GM21723 (cell line): ENCODE measurements around the gene ERGIC1.
"Not testable (repeated sequence)": the region's sequence is repeated elsewhere in the genome, so short reads cannot be mapped to it uniquely, and the experiment has no call there.

ENCODE experiments used
- ATAC-seq: cut with Tn5 transposase; IDR thresholded peaks from one replicate; pipeline ENCODE4 v1.9.1; 2021; ENCODE audit warnings: mild to moderate bottlenecking, moderate library complexity; ENCODE audit not compliant: unreplicated experiment

The ERGIC1 gene

DNA sequence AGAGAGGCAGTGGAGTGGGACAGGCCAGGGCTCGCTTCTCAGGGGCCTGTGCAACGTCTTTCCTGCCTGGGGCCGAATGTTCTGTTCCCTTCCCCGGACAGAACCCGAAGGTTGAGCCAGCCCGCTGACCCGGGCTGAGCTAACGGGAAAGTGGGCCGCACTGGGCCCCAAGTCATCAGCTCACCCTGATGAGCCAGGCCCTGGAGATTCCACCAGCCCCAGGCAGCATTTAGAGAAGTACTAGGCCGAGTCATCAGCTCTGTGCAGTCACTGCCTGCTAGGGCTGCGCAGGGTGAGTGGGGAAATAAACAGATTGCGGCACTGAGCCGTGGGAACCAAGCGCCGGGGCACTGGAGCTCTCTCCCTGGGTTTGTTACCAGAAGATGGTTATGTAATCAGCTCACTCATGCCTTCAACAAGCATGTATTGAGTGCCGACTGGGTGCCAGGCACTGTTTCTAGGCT, 33.9 kb upstream of the ERGIC1 start:
- no peak for ATAC-seq

DNA sequence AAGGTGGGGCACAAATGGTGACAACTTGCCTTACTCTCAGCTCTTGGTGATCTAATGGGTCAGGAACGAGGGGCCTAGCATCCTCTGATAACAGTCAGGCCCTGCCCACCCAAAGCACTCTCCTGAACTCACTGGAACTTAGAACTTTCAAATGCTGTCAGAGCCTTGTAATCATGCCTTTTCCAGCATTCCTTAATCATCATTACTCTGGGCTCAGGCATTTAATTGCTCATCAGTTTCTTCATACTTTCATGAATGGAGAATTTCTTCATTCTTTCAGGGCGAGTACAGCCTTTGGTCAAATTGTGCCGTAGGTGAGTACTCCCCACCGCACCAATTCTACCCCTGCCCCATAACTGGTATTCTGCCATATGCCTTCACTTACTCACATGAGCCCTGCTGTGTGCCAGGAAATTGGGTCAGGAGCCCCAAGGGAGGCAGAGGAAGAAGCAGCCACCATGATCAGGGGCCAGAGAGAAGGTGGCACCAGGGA, 32.8 kb upstream of the ERGIC1 start:
- ATAC-seq, result no peak

DNA sequence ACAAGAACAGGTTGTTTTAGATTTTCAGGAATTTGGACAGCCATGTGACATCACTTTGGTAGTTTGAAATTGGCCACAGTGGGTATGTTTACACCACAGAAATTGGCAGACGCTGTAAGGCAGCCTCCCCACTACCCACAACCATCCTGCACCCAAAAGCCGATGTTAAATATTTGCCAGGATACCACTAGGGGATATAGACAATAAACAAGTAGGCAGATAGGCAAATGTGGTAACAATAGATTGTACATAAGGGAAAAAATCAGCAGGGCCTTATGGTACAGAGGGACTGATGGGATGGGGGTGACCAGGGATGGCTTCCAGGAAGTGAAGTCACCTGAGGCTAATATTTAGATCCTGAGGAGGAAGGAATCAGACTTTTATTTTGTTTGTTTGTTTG, 31.9 kb upstream of the ERGIC1 start:
- ATAC-seq, result no peak

DNA sequence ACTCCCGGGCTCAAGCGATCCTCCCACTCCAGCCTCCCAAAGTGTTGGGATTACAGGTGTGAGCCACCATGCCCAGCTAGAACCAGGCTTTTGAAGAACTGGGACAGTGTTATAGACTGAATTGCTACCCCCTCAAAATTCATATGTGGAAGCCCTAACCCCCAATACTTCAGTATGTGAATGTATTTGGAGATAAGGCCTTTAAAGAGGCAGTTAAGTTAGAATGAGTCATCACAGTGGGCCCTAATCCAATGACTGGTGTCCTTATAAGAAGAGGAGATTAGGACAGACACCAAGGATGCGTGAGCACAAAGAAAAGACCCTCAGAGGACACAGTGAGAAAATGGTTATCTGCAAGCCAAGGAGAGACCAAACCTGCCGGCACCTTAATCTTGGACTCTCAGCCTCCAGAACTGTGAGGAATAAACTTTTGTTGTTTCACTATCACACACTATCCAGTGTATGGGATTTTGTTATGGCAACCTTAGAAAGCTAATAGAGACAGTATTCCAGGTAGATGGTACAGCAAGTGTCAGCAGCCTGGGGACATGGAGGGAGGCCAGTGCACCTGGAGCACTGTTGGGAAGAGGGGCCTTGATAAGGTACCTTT, 31.4 kb upstream of the ERGIC1 start:
- ATAC-seq, result no peak

DNA sequence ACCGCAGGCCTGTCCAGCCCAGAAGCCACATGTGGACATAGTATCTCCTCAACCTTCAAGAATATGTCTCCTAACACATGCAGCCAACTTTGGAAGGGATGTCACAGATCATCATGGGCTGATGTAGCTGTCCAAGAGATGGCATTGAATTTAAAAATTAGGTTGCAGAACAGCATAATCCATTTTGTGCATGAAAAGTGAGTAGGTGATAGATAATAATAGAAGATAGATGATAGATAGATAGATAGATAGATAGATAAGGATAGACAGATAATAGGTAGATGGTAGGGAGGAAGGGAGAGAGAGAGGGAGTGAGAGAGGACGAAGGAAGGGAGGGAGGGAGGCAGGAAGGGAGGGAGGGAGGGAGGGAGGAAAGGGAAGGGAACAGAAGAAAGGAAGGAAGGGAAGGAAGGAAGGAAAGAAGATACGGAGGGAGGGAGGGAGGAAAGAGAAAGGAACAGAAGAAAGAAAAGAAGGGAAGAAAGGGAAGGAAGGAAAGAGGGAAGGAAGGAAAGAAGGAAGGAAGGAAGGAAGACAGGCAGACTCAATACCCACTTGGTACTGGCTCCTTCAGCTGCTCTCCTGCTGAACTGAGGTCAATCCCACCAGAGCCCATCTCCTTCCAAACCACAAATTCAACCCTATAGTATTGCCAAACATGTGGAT, 28.9 kb upstream of the ERGIC1 start:
- ATAC-seq, result no peak

DNA sequence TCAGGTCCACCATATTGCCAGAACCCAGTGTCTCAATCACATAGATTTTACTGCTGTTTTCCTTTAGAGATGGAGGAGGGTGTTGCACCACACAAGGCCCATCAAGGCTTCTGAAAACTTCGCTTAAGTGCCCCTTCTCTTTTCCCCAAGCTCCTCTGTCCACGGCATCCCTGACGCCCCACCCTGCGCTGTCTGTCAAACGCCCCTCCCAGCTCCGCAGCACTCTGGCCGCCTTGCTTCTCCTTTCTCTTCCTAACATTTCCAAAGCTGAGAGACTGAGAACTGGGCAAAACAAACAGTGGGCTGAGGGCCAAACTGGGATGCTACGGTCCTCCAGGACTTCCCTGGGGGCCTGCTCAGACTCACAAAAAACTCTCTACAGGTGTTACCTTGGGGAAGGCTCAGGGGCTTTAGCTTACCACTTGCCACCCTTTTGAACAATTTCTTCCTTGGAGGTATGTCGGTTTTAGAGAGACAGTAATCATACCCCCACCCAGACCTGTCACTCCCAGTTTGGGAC, 28.3 kb upstream of the ERGIC1 start:
- no peak for ATAC-seq

DNA sequence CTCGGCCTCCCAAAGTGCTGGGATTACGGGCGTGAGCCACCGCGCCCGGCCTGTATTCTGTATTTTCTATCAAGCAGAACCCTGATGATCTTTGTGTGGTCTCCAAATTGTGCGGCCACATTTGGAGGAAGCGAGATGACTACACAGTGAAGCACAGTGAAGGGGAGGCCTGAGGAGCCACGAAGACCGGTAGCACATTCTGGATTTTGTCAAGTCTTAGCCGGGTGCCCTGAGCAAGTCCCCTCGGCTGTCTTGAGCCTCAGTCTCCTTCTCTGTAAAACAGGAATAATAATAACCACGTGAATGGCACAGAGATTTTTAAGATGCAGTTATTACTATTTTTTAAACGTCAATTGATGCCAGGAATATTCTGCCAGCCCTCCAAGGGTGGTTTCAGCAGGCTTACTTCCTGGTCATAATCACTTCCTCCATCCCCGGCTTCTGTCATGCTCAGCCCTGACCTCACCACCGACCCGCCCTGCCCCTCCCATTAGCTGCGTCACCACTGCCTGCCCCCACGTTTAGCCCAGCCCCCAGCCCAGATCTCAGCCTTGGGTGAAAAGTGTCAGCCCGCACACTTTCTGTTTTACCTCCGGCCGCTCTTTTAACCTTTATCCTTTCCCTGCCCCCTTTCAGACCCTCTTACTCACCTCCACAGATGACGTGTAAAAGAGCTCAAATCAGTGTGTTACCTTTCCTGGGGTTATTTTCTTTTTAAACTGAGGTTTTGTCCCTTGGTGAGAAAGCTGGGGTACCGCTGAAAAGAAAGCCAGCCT, 27.0 kb upstream of the ERGIC1 start:
- peak; percentile 94 for ATAC-seq

DNA sequence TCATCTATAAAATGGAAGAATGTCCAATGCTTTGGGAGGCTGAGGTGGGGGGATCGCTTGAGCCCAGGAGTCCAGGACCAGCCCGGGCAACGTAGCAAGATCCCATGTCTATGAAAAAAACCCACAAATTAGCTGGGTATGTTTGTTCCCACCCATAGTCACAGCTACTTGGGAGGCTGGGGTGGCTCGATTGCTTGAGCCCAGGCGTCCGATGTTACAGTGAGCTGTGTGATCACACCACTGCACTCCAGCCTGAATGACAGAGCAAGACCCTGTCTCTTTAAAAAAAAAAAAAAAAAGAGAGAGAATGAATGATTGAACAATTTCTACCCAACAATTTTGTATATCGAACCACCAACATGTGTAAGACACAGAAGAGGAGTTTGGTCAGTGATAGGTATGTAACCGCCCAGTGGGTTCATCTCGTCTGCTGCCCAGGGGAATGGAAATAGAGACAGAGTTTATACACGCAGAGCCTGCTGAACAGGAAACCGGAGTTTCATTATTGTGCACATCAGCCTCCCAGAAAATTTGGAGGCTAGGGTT, 26.2 kb upstream of the ERGIC1 start:
- ATAC-seq, result no peak

DNA sequence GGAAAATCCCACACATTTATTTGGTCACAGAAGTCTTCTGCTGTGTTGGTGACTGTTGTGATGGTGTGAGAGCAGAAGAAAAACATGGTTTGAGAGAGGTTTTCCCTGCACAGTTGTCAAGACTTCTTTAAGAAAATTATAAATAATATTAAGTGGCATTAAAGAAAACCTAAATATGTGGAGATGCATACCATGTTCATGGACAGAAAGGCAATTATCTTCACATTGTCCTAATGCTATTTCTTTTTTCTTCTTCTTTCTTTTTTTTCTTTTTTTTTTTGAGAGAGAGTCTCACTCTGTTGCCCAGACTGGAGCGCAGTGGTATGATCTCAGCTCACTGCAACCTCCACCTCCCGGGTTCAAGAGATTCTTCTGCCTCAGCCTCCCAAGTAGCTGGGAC, 24.3 kb upstream of the ERGIC1 start:
- no peak for ATAC-seq

DNA sequence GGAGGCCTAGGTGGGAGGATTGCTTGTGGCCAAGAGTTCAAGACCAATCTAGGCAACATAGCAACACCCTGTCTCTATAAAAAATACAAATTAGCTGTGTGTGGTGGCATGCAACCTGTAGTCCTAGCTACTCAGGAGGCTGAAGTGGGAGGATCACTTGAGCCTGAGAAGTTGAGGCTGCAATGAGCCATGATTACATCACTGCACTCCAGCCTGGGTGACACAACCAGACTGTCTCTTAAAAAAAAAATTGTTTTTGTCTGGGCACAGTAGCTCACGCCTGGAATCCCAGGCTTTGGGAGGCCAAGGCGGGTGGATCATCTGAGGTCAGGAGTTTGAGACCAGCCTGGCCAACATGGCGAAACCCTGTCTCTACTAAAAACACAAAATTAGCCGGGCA, 23.1 kb upstream of the ERGIC1 start:
- ATAC-seq, result not testable (repeated sequence)

DNA sequence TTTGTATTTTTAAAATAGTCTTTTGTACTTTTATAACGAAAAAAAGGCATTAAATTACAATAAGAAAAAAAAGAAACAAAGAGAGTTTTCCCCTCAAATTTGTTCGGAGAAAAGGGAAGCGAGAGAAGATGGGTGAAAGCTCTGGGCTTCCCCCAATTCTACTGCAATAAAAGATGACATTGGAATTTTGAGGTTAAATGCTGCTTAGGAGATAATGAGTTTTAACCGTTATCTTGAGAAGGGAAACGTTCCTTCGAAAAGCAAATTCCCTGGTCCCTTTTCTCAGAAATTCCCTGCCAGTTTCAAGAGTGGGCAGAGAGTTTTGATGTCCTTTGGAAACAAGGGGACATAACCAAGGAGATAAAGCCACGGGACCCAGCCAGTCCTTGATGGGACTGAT, 18.4 kb upstream of the ERGIC1 start:
- no peak for ATAC-seq

DNA sequence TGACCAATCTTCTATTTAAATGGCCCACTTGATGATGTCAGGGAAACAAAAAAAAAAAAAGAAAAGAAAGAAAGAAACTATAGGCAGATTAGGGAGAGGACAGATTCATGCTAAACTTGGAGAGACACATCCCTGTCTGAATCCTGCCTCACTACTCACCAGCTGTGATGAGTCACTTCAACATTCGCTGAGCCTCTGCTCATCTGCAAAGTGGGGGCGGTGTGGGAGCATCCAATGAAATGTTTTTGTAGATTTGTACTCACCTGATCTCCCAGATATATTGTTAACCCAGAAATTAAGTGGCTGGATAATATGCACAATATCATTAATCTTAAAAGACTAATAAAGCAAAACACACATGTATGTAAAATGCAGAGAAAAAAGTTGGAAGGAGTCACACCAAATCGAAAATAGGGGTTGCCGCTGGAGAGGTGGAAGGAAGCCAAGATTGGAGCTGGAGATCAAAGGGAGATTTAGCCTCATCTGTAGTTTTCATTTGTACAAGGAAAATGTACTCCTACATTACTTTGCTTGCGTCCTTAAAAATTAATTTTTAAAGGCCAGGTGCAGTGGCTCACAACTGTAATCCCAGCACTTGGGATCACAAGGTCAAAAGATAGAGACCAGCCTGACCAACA, 17.0 kb upstream of the ERGIC1 start:
- no peak for ATAC-seq

DNA sequence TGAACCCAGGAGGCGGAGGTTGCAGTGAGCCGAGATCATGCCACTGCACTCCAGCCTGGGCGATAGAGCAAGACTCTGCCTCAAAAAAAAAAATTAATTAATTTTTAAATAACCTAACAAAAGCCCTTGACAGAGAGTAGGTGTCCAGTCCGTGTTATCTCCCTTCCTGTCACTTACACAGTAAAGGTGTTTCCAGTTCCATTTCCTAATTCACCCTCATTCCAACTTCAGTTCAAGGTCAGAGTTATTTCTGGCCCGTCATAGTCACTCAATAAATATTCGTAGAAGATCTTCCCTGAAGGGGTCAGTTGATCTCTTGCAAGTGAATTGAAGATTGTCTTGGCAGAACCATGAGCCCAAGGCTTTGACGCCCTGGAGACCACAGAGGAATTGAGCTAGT, 16.4 kb upstream of the ERGIC1 start:
- no peak for ATAC-seq

DNA sequence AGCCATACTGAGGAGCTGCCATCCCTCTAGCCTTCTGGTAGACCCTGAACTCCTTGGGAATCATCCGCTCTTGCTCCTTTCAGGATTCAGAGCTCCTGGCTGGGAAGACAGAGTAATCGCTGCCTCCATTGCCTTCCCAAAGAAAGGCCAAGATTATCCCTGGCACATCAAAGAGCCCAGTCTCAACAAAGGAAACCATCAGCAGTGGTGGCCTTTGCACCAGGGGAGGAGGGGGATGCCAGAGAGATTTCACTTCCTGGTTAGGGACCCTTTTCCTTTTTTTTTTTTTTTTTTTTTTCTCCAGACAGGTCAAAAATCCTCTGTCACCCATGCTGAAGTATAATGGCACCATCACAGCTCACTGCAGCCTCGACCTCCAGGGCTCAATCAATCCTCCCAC, 16.0 kb upstream of the ERGIC1 start:
- ATAC-seq, result no peak

DNA sequence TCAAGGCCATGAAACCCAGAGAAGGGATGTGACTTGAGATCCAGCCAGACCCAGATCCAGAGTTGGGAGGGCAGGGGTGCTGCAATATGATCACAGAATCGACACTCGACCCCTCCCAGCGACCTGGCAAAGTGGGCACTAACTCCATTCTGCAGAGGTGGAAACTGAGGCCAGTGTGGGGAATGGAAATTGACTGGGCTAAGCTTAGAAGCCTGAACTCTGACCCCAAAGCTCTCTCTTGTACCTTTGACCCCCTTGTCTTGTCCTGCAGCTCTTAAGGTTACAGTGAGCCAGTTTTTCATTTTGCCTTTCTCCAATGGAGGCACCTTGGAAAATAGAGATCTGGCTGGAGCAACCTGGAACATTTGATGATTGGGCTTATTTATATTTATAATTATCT, 14.5 kb upstream of the ERGIC1 start:
- no peak for ATAC-seq

DNA sequence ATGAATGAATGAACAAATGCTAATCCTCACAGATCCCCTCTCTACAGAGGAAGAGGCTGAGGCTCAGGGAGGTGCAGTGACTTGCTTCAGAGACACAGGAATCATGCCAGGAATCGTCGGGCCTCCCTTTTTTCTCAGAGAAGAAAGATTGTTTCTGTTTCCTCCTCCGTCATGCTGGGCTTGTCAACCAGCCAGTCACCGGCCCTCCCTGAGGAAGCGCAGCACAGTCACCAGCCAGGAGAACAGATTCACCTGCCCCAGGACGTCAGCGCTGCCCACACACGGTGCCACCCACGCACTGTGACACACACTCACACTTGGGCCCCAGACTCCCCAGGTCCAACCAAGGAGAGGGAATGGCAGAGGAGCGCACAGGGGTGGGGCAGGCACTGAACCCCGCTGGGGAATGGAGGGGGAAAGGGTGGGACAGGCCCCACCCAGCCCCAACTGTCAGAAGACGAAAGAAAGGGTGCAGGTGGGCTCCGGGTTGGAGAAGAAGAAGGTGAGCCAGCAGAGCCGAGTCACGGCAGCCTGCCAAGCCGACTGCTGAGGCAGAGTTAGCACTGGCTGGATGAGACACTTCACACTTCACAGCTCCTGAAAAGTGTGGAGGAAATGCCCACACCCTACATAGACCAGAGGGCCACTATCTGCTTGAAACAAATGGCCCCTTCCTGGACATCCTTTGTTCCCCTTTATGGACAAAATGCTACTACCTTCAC, 13.8 kb upstream of the ERGIC1 start:
- ATAC-seq, result no peak

DNA sequence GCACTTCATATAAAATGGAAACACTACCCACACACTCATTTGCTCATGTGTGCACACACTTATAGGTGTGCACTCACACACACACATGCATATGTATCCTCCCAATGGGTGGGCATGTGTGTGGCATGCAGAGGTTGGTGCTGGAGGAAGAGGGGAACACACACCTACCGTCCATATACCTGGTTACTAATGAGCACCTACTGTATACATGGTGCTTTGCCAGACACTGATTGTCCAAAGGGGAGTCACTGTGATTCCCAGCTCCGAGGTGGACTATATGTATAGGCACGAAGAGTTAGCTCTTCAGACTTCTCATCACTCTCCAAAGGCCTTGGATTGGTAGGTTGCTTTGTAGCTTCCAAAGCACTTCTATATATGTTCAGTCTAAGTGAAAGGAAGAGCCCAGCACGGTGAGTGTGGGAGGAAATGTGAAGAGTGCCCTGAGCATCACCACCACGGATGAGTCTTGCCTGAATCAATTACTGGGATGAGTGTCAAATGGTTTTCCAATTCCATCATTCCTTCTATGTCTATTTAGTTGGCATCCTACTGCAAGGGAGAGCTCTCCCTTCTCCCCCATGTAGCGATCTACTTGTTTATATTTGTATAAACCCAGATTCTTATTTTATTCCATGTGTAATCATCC, 12.6 kb upstream of the ERGIC1 start:
- ATAC-seq, result no peak

DNA sequence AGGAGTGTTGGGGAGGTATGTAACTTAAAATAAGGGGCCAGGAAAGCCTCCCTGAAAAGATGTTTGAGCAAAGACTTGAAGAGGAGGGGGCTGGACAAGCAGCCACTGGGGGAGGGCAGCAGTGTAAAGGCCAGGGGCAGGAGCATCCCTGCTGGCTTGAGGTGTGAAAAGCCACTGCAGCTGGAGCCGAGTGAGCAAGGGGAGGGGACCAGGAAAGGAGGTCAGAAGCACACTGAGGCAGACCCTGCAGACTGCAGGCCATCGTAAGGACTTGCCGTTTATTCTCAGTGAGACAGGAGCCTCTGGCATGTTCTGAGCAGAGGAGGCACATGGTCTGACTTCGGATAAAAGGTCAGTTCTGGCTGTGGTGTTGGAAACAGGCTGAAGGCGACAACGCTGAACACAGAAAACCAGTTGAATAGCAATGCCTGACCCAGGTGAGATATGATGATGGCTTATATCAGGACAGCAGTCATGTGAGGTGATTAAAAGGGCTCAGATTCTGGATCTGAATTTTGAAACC, 10.2 kb upstream of the ERGIC1 start:
- no peak for ATAC-seq

DNA sequence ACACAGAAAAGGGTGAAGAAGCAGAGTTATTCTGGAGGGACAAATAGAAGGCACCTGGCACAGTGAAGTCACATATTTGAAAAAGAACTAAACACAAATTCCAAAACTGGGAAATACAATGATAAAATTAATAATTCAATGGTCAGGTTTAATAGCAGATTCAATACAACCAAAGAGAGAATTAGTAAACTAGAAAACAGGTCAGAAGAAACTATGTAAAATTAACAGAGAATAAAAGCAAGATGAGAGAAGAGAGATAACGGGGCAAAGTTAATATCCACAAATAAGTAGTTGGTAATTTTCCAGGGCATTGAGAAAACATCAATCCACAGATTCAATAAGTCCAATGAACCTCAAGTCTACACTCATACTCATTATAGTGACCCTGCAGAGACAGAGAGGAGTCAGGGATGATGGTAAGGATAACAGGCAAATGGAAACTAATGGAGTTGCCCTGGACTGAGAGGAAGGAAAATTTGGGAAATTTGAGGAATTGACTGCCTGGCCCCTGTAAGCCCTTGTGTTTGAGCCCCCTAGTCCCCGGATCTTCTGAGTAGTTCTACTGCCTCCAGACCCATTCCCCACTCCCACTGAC, 8.3 kb upstream of the ERGIC1 start:
- no peak for ATAC-seq
